Neural progenitor cell (in vitro differentiated cells): ENCODE results near the gene STAG1. TPM values are rescaled to one million over a fixed set of nuclear protein-coding genes. Genes with fewer than 3 reads are reported as not detected.

Source experiments
- DNase-seq: peaks from one replicate; pipeline ENCODE4 v3.0.0-alpha.2; 2016; ENCODE audit warnings: low spot score
- H2AFZ ChIP-seq: fragments of 200-600 bp; sonication (generic); replicated peaks from 2 replicates; pipeline ENCODE4 v1.6.1; 2016; ENCODE audit warnings: antibody characterized with exemption
- H3F3A ChIP-seq: fragments of 200-600 bp; sonication (generic); 2 replicates; pipeline ENCODE4 v1.6.1; 2016; ENCODE audit warnings: antibody characterized with exemption, low read depth
- H3K27ac ChIP-seq: fragments of 200-600 bp; sonication (generic); 2 replicates; pipeline ENCODE4 v1.5.1; 2016; ENCODE audit warnings: mild to moderate bottlenecking
- H3K27me3 ChIP-seq: fragments of 200-600 bp; sonication (generic); 2 replicates; pipeline ENCODE4 v1.6.1; 2016; ENCODE audit warnings: mild to moderate bottlenecking, moderate library complexity
- H3K36me3 ChIP-seq: fragments of 200-600 bp; sonication (generic); 2 replicates; pipeline ENCODE4 v1.5.1; 2016
- H3K4me1 ChIP-seq: fragments of 200-600 bp; sonication (generic); 2 replicates; pipeline ENCODE4 v1.6.1; 2016; ENCODE audit warnings: mixed run types
- H3K4me2 ChIP-seq: fragments of 200-600 bp; sonication (generic); 2 replicates; pipeline ENCODE4 v1.6.1; 2016
- H3K4me3 ChIP-seq: fragments of 200-600 bp; sonication (generic); 2 replicates; pipeline ENCODE4 v1.5.1; 2016
- H3K79me2 ChIP-seq: fragments of 200-600 bp; sonication (generic); 2 replicates; pipeline ENCODE4 v1.6.1; 2016; ENCODE audit warnings: low read depth
- H3K9ac ChIP-seq: fragments of 200-600 bp; sonication (generic); 2 replicates; pipeline ENCODE4 v1.6.1; 2016
- H3K9me3 ChIP-seq: fragments of 200-600 bp; sonication (generic); 2 replicates; pipeline ENCODE4 v1.5.1; 2016; ENCODE audit warnings: low read depth
- H4K20me1 ChIP-seq: fragments of 200-600 bp; sonication (generic); 2 replicates; pipeline ENCODE4 v1.6.1; 2016; ENCODE audit warnings: low read depth
- H3K27ac Mint-ChIP-seq: 3 replicates; pipeline ENCODE4 v1.8.0; 2021; ENCODE audit warnings: mixed read lengths
- H3K27me3 Mint-ChIP-seq: 2 replicates; pipeline ENCODE4 v1.8.0; 2022; ENCODE audit warnings: low read depth, mild to moderate bottlenecking, inconsistent platforms, moderate library complexity, mixed read lengths; ENCODE audit not compliant: insufficient read depth
- H3K36me3 Mint-ChIP-seq: 3 replicates; pipeline ENCODE4 v1.8.0; 2021; ENCODE audit warnings: mixed read lengths
- H3K4me1 Mint-ChIP-seq: 3 replicates; pipeline ENCODE4 v1.8.0; 2021; ENCODE audit warnings: mixed read lengths
- H3K4me3 Mint-ChIP-seq: 3 replicates; pipeline ENCODE4 v1.8.0; 2021; ENCODE audit warnings: mild to moderate bottlenecking, moderate library complexity, mixed read lengths
- H3K9me3 Mint-ChIP-seq: 3 replicates; pipeline ENCODE4 v1.8.0; 2020; ENCODE audit warnings: mixed read lengths
- EZH2 ChIP-seq: fragments of 200-600 bp; sonication (generic); IDR thresholded peaks from 2 replicates; pipeline ENCODE4 v1.6.1; 2017; ENCODE audit warnings: antibody characterized with exemption, mild to moderate bottlenecking, moderate library complexity
- EZH2phosphoT487 ChIP-seq: fragments of 200-600 bp; sonication (generic); IDR thresholded peaks from 2 replicates; pipeline ENCODE4 v1.6.1; 2017; ENCODE audit warnings: antibody characterized with exemption
- total RNA-seq: library from RNA; depleted of rRNA; stranded (reverse); fragments of >200 nt; gene quantifications from 2 replicates; pipeline ENCODE4 v1.2.3, GENCODE V29; 2015; ENCODE audit warnings: low replicate concordance
- TF ChIP-seq, protein P1 (sequence below): fragments of 200-600 bp; sonication (generic); IDR thresholded peaks from 2 replicates; pipeline ENCODE4 v1.5.1; 2017; ENCODE audit warnings: antibody characterized with exemption, mild to moderate bottlenecking

The STAG1 gene
- total RNA-seq, 1 donor from 2014 or later: 38.3 TPM

GRCh38 chr3:136699271-136699828 is 52.8 kb downstream of the STAG1 start:
- no peak overlapping the region for H3K4me3 Mint-ChIP-seq
- peak; percentile 7 for DNase-seq
- peaks cover 58% of the 10 kb centered on the region for H3K9me3 Mint-ChIP-seq
- no peak overlapping the region for H3K9ac ChIP-seq
- no peak overlapping the region for H3K27ac ChIP-seq
- H3K27me3 ChIP-seq: no peaks in the 10 kb centered on the region
- peaks cover 15% of the 10 kb centered on the region for H3K4me1 ChIP-seq
- peaks cover 100% of the 10 kb centered on the region for H3K79me2 ChIP-seq
- H3F3A ChIP-seq: no peaks in the 10 kb centered on the region
- H3K27ac Mint-ChIP-seq: no peak overlapping the region
- H3K9me3 ChIP-seq: peaks cover 9% of the 10 kb centered on the region
- no peak for TF ChIP-seq EZH2phosphoT487
- TF ChIP-seq EZH2: no peak
- TF ChIP-seq, protein P1, sequence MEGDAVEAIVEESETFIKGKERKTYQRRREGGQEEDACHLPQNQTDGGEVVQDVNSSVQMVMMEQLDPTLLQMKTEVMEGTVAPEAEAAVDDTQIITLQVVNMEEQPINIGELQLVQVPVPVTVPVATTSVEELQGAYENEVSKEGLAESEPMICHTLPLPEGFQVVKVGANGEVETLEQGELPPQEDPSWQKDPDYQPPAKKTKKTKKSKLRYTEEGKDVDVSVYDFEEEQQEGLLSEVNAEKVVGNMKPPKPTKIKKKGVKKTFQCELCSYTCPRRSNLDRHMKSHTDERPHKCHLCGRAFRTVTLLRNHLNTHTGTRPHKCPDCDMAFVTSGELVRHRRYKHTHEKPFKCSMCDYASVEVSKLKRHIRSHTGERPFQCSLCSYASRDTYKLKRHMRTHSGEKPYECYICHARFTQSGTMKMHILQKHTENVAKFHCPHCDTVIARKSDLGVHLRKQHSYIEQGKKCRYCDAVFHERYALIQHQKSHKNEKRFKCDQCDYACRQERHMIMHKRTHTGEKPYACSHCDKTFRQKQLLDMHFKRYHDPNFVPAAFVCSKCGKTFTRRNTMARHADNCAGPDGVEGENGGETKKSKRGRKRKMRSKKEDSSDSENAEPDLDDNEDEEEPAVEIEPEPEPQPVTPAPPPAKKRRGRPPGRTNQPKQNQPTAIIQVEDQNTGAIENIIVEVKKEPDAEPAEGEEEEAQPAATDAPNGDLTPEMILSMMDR: no peak
- H4K20me1 ChIP-seq: no peaks in the 10 kb centered on the region
- no peaks in the 10 kb centered on the region for H3K27me3 Mint-ChIP-seq
- H3K4me2 ChIP-seq: peak overlapping the region; percentile 29
- H3K4me1 Mint-ChIP-seq: no peaks in the 10 kb centered on the region
- H3K36me3 ChIP-seq: no peaks in the 10 kb centered on the region
- H3K36me3 Mint-ChIP-seq: peaks cover 37% of the 10 kb centered on the region
- H3K4me3 ChIP-seq: no peak overlapping the region
- no peak overlapping the region for H2AFZ ChIP-seq

DNA sequence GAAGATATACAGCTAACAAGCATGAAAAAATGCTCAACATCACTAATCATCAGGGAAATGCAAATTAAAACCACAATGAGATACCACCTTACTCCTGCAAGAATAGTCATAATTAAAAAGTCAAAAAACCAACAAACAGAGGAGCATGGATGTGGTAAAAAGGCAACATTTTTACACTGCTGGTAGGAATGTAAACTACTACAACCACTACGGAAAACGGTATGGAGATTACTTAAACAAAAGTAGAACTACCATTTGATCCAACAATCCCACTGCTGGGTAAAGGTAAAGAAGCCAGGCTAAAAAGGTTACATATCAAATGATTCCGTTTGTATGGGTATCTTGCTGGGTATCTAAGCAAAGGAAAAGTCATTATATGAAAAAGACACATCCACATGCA is 53.8 kb downstream of the STAG1 start:
- Mint-ChIP-seq H3K9me3 (peaks cover 61% of the 10 kb centered on the region), H3K36me3 (peaks cover 37% of the 10 kb centered on the region), H3K4me3 (no peak overlapping the region), H3K27ac (no peak overlapping the region), H3K4me1 (no peaks in the 10 kb centered on the region), H3K27me3 (no peaks in the 10 kb centered on the region)
- H3K4me2 ChIP-seq: no peak overlapping the region
- no peaks in the 10 kb centered on the region for H3K36me3 ChIP-seq
- no peak for DNase-seq
- H3K9ac ChIP-seq: no peak overlapping the region
- peaks cover 9% of the 10 kb centered on the region for H3K9me3 ChIP-seq
- H3K4me1 ChIP-seq: peaks cover 15% of the 10 kb centered on the region
- H3K79me2 ChIP-seq: peaks cover 100% of the 10 kb centered on the region
- H3K27me3 ChIP-seq: no peaks in the 10 kb centered on the region
- no peak overlapping the region for H2AFZ ChIP-seq
- H3F3A ChIP-seq: no peaks in the 10 kb centered on the region
- TF ChIP-seq, protein P1: peak; percentile 6
- TF ChIP-seq EZH2phosphoT487: no peak
- no peak for TF ChIP-seq EZH2
- H3K4me3 ChIP-seq: no peak overlapping the region
- H3K27ac ChIP-seq: no peak overlapping the region
- no peaks in the 10 kb centered on the region for H4K20me1 ChIP-seq

DNA sequence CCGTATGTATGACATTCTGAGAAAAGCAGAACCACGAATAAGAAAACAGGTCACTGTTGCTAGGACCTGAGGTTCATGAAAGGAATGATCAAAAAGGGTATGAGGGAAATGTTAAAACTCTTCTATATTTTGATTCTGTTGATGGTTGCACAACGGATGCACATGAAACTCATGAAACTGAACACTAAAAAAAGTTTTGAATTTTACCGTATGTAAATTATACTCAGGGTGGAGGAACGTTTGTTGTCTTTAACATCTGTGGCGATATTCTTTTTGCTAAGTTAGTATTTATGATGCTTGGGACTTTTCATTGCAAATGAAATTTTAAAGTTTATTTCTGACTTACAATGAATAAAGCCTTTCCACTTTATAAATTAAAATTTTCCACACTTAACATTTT is 55.4 kb downstream of the STAG1 start:
- Mint-ChIP-seq H3K27me3 (no peaks in the 10 kb centered on the region), H3K9me3 (peaks cover 59% of the 10 kb centered on the region), H3K27ac (no peak overlapping the region), H3K4me1 (no peaks in the 10 kb centered on the region), H3K4me3 (no peak overlapping the region), H3K36me3 (peaks cover 40% of the 10 kb centered on the region)
- H3K79me2 ChIP-seq: peaks cover 100% of the 10 kb centered on the region
- peaks cover 15% of the 10 kb centered on the region for H3K4me1 ChIP-seq
- peaks cover 3% of the 10 kb centered on the region for H3K36me3 ChIP-seq
- H3K9ac ChIP-seq: no peak overlapping the region
- no peaks in the 10 kb centered on the region for H3K27me3 ChIP-seq
- TF ChIP-seq EZH2phosphoT487 (no peak), EZH2 (no peak)
- TF ChIP-seq, protein P1: no peak
- no peak for DNase-seq
- H3K4me3 ChIP-seq: no peak overlapping the region
- no peaks in the 10 kb centered on the region for H4K20me1 ChIP-seq
- no peak overlapping the region for H2AFZ ChIP-seq
- H3K9me3 ChIP-seq: peaks cover 16% of the 10 kb centered on the region
- H3K27ac ChIP-seq: no peak overlapping the region
- no peaks in the 10 kb centered on the region for H3F3A ChIP-seq
- H3K4me2 ChIP-seq: no peak overlapping the region
